ENCODE data around the gene CCDC39.
A peak's percentile ranks its signal among the peaks of the same experiment; 100 is the strongest.

The CCDC39 gene

DNA sequence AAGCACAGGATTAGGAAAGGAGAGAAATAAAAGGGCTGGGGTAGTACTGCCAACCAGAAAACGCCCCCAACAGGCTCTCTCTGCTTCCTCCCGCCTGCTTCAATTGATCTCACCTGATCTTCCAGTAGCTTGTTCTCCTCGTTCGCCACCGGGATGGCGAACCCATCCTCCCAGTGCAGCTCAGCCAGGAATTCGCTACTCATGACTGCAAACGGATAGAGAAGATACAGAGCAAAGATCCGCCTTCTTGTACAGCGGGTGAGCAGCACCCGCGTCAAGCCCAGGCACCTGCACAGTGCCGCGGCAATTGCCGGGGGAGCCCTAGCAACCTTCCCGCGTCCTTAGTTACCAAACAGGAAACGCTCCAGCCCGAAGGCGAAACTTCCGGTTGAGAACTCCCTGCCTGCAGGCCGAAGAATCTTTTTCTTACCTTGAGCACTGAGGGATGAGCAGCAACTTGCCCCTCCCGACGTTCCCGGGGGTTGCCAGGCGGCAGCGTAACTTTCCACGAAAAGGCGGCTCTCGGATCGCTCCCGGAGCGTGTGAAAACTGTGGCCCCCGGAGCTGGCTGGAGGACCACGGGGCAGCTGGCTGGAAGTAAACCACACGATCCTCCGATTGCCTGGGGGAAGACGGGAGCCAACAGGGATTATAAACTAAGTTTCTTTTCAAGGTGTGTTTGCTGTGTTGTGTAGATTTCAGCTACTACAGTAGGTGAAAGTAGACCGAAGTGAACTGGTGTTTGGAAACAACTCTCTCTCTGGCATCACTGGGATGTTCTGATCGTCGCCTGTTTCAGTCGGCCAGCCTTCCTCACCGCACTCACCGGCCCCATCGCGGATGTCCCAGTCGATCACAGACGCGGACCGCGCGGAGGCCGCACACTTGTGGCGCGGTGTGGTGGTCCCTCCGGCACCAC lies at the start of gene CCDC39 (continued):
- TF ChIP-seq ZNF404 (tag by site-specific recombination; IDR thresholded peaks at IDR 0.05) = no peak
- TF ChIP-seq ZNF302 (tag by site-specific recombination; IDR thresholded peaks at IDR 0.05; ENCODE audit: low read depth) = no peak
- TF ChIP-seq ZBTB20 (tag by site-specific recombination; IDR thresholded peaks at IDR 0.05) = peak; percentile 74
- TF ChIP-seq ZNF600 (tag by site-specific recombination; IDR thresholded peaks at IDR 0.05) = no peak
- no peak for TF ChIP-seq ZNF239 (tag by site-specific recombination; IDR thresholded peaks at IDR 0.05)
- TF ChIP-seq, protein P1, sequence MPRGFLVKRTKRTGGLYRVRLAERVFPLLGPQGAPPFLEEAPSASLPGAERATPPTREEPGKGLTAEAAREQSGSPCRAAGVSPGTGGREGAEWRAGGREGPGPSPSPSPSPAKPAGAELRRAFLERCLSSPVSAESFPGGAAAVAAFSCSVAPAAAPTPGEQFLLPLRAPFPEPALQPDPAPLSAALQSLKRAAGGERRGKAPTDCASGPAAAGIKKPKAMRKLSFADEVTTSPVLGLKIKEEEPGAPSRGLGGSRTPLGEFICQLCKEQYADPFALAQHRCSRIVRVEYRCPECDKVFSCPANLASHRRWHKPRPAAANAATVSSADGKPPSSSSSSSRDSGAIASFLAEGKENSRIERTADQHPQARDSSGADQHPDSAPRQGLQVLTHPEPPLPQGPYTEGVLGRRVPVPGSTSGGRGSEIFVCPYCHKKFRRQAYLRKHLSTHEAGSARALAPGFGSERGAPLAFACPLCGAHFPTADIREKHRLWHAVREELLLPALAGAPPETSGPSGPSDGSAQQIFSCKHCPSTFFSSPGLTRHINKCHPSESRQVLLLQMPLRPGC (tag by site-specific recombination; IDR thresholded peaks at IDR 0.05) = no peak
- TF ChIP-seq, protein P2, sequence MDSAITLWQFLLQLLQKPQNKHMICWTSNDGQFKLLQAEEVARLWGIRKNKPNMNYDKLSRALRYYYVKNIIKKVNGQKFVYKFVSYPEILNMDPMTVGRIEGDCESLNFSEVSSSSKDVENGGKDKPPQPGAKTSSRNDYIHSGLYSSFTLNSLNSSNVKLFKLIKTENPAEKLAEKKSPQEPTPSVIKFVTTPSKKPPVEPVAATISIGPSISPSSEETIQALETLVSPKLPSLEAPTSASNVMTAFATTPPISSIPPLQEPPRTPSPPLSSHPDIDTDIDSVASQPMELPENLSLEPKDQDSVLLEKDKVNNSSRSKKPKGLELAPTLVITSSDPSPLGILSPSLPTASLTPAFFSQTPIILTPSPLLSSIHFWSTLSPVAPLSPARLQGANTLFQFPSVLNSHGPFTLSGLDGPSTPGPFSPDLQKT (IDR thresholded peaks at IDR 0.05; ENCODE audit: borderline replicate concordance, low read depth, low read length) = no peak
- no peak for TF ChIP-seq ZNF514 (tag by site-specific recombination; IDR thresholded peaks at IDR 0.05)
- TF ChIP-seq ZNF155 (tag by site-specific recombination; IDR thresholded peaks at IDR 0.05) = no peak
- no peak for TF ChIP-seq ZNF624 (tag by site-specific recombination; IDR thresholded peaks at IDR 0.05)
- TF ChIP-seq, protein P3, sequence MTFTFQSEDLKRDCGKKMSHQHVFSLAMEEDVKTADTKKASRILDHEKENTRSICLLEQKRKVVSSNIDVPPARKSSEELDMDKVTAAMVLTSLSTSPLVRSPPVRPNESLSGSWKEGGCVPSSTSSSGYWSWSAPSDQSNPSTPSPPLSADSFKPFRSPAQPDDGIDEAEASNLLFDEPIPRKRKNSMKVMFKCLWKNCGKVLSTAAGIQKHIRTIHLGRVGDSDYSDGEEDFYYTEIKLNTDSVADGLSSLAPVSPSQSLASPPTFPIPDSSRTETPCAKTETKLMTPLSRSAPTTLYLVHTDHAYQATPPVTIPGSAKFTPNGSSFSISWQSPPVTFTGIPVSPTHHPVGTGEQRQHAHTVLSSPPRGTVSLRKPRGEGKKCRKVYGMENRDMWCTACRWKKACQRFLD (tag by site-specific recombination; IDR thresholded peaks at IDR 0.05) = no peak
- no peak for TF ChIP-seq ZBTB48 (tag by site-specific recombination; IDR thresholded peaks at IDR 0.05)
- no peak for TF ChIP-seq ZNF426 (tag by site-specific recombination; IDR thresholded peaks at IDR 0.05)
- TF ChIP-seq EGR2 (tag by site-specific recombination; IDR thresholded peaks at IDR 0.05; ENCODE audit: low read depth) = no peak
- TF ChIP-seq ZNF324 (tag by site-specific recombination; IDR thresholded peaks at IDR 0.05) = no peak
- no peak for TF ChIP-seq ZNF266 (tag by site-specific recombination; IDR thresholded peaks at IDR 0.05; ENCODE audit: low read depth)
- no peak for TF ChIP-seq ZNF645 (tag by site-specific recombination; IDR thresholded peaks at IDR 0.05)
- TF ChIP-seq YY2 (tag by site-specific recombination; IDR thresholded peaks at IDR 0.05) = no peak
- TF ChIP-seq ZBTB7A (tag by site-specific recombination; IDR thresholded peaks at IDR 0.05; ENCODE audit: low read depth) = no peak
- TF ChIP-seq ZNF660 (tag by site-specific recombination; IDR thresholded peaks at IDR 0.05) = no peak

DNA sequence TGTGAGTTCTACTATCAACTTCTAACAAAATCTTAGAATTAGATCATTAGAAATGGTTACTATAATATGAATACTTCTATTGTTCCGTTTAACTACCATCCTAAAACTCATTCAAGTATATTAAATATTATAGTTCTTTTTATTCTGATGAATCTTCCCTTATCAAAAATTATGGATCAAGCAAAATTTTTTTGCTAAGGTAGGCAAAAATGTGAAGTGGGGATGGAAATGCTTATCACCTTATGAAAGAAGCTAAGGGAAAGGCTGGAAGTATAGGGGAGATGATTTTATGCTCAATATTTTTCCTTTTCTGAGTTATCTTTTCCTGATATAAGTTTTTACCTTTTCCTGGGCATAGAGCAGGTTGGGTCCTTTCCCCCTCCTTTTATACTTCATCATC lies 40.7 kb upstream of the CCDC39 start:
- H3K4me1 ChIP-seq (ENCODE audit: control insufficient read depth, insufficient read depth, low read length) = no peaks in the 10 kb centered on the region
- POLR2A ChIA-PET = no interaction called here
- H3K4me3 ChIP-seq (ENCODE audit: low read depth, low read length) = no peak overlapping the region
- H3K36me3 ChIP-seq (ENCODE audit: control insufficient read depth in 2 of 2, insufficient read depth in 1 of 2, low read length in 2 of 2) = no peaks in the 10 kb centered on the region
- CTCF ChIA-PET = no interaction called here
- no peaks in the 10 kb centered on the region for H3K9me3 ChIP-seq (ENCODE audit: control insufficient read depth, insufficient read depth, low read depth, low read length)
- no peak overlapping the region for H3K27ac ChIP-seq (ENCODE audit: extremely low read depth, low read depth, low read length)
- no peak for TF ChIP-seq ZNF510 (tag by site-specific recombination; IDR thresholded peaks at IDR 0.05; ENCODE audit: insufficient replicate concordance)
- TF ChIP-seq ZNF221 (tag by site-specific recombination; IDR thresholded peaks at IDR 0.05; ENCODE audit: borderline replicate concordance) = no peak
- TF ChIP-seq, protein P4, sequence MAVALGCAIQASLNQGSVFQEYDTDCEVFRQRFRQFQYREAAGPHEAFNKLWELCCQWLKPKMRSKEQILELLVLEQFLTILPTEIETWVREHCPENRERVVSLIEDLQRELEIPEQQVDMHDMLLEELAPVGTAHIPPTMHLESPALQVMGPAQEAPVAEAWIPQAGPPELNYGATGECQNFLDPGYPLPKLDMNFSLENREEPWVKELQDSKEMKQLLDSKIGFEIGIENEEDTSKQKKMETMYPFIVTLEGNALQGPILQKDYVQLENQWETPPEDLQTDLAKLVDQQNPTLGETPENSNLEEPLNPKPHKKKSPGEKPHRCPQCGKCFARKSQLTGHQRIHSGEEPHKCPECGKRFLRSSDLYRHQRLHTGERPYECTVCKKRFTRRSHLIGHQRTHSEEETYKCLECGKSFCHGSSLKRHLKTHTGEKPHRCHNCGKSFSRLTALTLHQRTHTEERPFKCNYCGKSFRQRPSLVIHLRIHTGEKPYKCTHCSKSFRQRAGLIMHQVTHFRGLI (tag by site-specific recombination; IDR thresholded peaks at IDR 0.05) = no peak
- TF ChIP-seq ZSCAN18 (tag by site-specific recombination; IDR thresholded peaks at IDR 0.05) = no peak
- TF ChIP-seq KLF16 (tag by site-specific recombination; IDR thresholded peaks at IDR 0.05) = no peak
- no peak for TF ChIP-seq PRDM6 (tag by site-specific recombination; IDR thresholded peaks at IDR 0.05)
- TF ChIP-seq ZNF660 (tag by site-specific recombination; IDR thresholded peaks at IDR 0.05) = no peak
- TF ChIP-seq ZBTB1 (tag by site-specific recombination; IDR thresholded peaks at IDR 0.05) = no peak

Data from HEK293 (cell line).